Jurkat, Clone E6-1 (cell line): ENCODE measurements around the gene TRPV4.
A peak's percentile ranks its signal among the peaks of the same experiment; 100 is the strongest.

Experiments used
- DNase-seq: peaks from one replicate; pipeline ENCODE4 v3.0.0-alpha.2; 2011; ENCODE audit warnings: low read depth, low spot score
- H3K4me3 ChIP-seq: 2 replicates; pipeline ENCODE4 v1.5.1; 2011; ENCODE audit warnings: mild to moderate bottlenecking, low read length, control low read depth, moderate library complexity

The TRPV4 gene

GRCh38 chr12:109789526-109790048 lies 43.6 kb downstream of the TRPV4 start:
- DNase-seq, result no peak
- no peak overlapping the region for H3K4me3 ChIP-seq

- DNase-seq, result no peak
- H3K4me3 ChIP-seq, result no peak overlapping the region
Measured at GRCh38 chr12:109786799-109787198, 46.4 kb downstream of the TRPV4 start.

- no peak for DNase-seq
Measured at GRCh38 chr12:109785854-109786253, 47.3 kb downstream of the TRPV4 start.

GRCh38 chr12:109783965-109784244 lies 49.3 kb downstream of the TRPV4 start:
- DNase-seq, result no peak
- no peak overlapping the region for H3K4me3 ChIP-seq

More at GRCh38 chr12:109785854-109786253, 47.3 kb downstream of the TRPV4 start:
- no peak overlapping the region for H3K4me3 ChIP-seq

- H3K4me3 ChIP-seq, result no peak overlapping the region
- DNase-seq, result no peak
Measured at GRCh38 chr12:109783135-109783964, 49.8 kb downstream of the TRPV4 start.

GRCh38 chr12:109782326-109782703 lies 50.9 kb downstream of the TRPV4 start:
- no peak overlapping the region for H3K4me3 ChIP-seq
- DNase-seq, result no peak

GRCh38 chr12:109781668-109782325 lies 51.4 kb downstream of the TRPV4 start:
- no peak overlapping the region for H3K4me3 ChIP-seq
- no peak for DNase-seq

- H3K4me3 ChIP-seq, result no peak overlapping the region
- no peak for DNase-seq
Measured at GRCh38 chr12:109779382-109779781, 53.8 kb downstream of the TRPV4 start.

- no peak for DNase-seq
- H3K4me3 ChIP-seq, result no peak overlapping the region
Measured at GRCh38 chr12:109778684-109779083, 54.5 kb downstream of the TRPV4 start.

- H3K4me3 ChIP-seq, result peak overlapping the region; percentile 28
- peak; percentile 91 for DNase-seq
Measured at GRCh38 chr12:109777544-109777943, 55.7 kb downstream of the TRPV4 start.

GRCh38 chr12:109776624-109777023 lies 56.6 kb downstream of the TRPV4 start:
- no peak for DNase-seq
- H3K4me3 ChIP-seq, result no peak overlapping the region

GRCh38 chr12:109775172-109775881 lies 57.9 kb downstream of the TRPV4 start:
- DNase-seq, result peak; percentile 50
- H3K4me3 ChIP-seq, result no peak overlapping the region

GRCh38 chr12:109773384-109774011 lies 59.7 kb downstream of the TRPV4 start:
- DNase-seq, result peak; percentile 49
- no peak overlapping the region for H3K4me3 ChIP-seq

- H3K4me3 ChIP-seq, result no peak overlapping the region
- DNase-seq, result no peak
Measured at GRCh38 chr12:109772622-109773321, 60.4 kb downstream of the TRPV4 start.

- DNase-seq, result no peak
- H3K4me3 ChIP-seq, result no peak overlapping the region
Measured at GRCh38 chr12:109771746-109772621, 61.2 kb downstream of the TRPV4 start.

GRCh38 chr12:109770861-109771670 lies 62.1 kb downstream of the TRPV4 start:
- no peak for DNase-seq
- no peak overlapping the region for H3K4me3 ChIP-seq

- H3K4me3 ChIP-seq, result no peak overlapping the region
- no peak for DNase-seq
Measured at GRCh38 chr12:109770104-109770860, 62.9 kb downstream of the TRPV4 start.
